ENCODE results near the gene DEFB123.
"Not testable (repeated sequence)": the region's sequence is repeated elsewhere in the genome, so short reads cannot be mapped to it uniquely, and the experiment has no call there.

Gene DEFB123

DNA sequence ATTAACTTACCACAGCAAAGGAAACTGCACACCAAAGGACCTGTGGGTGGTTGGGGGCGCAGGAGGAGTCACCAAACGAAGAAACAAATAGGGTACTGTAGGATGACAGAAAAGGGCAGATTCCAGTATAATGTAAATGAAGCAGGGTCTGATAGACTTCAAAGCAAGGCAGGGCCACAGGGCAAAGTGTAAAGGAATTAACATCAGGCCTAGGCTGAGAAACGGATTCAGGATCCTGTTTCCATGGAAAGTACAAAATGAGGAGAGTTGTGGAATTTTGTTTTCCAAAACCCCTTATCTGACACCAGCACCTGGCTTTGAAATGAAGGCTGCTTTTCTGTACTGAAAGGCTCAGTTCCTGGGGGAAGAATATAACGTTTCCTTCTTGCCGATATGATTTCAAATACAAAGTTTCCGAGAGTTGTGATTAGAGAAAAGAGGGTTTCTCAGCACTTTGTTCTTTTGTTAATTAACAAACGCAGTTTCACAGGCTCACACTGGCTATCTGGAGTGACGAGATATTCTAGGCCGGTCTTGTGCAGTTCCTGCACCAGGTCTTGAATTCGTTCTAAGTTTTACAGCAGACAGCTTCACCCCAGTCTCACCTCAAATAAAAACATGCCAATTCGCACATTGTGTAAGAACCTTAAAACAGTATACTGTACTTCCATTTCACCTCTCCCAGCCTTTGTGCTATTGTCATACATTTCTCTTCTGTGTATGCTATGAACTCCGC is 5.8 kb downstream of the DEFB123 start:
- DNase-seq (ENCODE audit: low spot score in 2 of 2) (no peak), ATAC-seq (replicated peaks; ENCODE audit: extremely low read depth, poor library complexity, severe bottlenecking) (no peak)
- no peaks in the 10 kb centered on the region for H3K9me3 Mint-ChIP-seq
- peaks cover 11% of the 10 kb centered on the region for H3K27me3 Mint-ChIP-seq
- H3K36me3 Mint-ChIP-seq (ENCODE audit: insufficient read depth): peaks cover 1% of the 10 kb centered on the region
- H3K4me1 Mint-ChIP-seq: no peaks in the 10 kb centered on the region
- no peak overlapping the region for H3K27ac Mint-ChIP-seq (ENCODE audit: low read depth)
- H3K4me3 Mint-ChIP-seq: no peak overlapping the region

GRCh38 chr20:31449511-31450414 is 9.3 kb downstream of the DEFB123 start:
- no peaks in the 10 kb centered on the region for H3K9me3 Mint-ChIP-seq
- DNase-seq (ENCODE audit: low spot score in 2 of 2) (no peak), ATAC-seq (replicated peaks; ENCODE audit: extremely low read depth, poor library complexity, severe bottlenecking) (no peak)
- H3K27me3 Mint-ChIP-seq: peaks cover 24% of the 10 kb centered on the region
- peaks cover 1% of the 10 kb centered on the region for H3K36me3 Mint-ChIP-seq (ENCODE audit: insufficient read depth)
- H3K4me3 Mint-ChIP-seq: no peak overlapping the region
- H3K4me1 Mint-ChIP-seq: no peaks in the 10 kb centered on the region
- H3K27ac Mint-ChIP-seq (ENCODE audit: low read depth): no peak overlapping the region

DNA sequence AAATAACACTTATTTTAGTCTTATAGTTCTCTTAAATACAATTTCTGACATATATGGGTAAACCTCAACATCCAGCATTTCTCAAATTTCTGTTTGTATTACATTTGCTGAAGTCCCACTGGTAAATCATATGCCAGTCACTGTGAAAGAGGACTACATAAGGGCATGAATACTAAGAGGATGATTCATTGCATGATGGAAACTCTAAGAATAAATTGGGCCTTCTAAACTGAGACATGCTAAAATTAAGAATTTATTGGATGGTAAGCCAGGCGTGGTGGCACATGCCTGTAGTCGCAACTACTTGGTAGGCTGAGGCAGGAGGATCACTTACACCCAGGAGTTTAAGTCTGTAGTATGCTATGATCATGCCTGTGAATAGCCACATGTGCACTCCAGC is 12.1 kb downstream of the DEFB123 start:
- no peak for DNase-seq (ENCODE audit: low spot score in 2 of 2)
- no peak overlapping the region for H3K27ac Mint-ChIP-seq (ENCODE audit: low read depth)
- peaks cover 38% of the 10 kb centered on the region for H3K27me3 Mint-ChIP-seq
- no peaks in the 10 kb centered on the region for H3K4me1 Mint-ChIP-seq
- no peak overlapping the region for H3K4me3 Mint-ChIP-seq
- H3K9me3 Mint-ChIP-seq: no peaks in the 10 kb centered on the region
- peaks cover 1% of the 10 kb centered on the region for H3K36me3 Mint-ChIP-seq (ENCODE audit: insufficient read depth)
- ATAC-seq (replicated peaks; ENCODE audit: extremely low read depth, poor library complexity, severe bottlenecking): no peak

GRCh38 chr20:31454361-31454760 is 13.9 kb downstream of the DEFB123 start:
- ATAC-seq (replicated peaks; ENCODE audit: extremely low read depth, poor library complexity, severe bottlenecking) (no peak), DNase-seq (ENCODE audit: low spot score in 2 of 2) (no peak)
- H3K27ac Mint-ChIP-seq (ENCODE audit: low read depth): no peak overlapping the region
- H3K9me3 Mint-ChIP-seq: no peaks in the 10 kb centered on the region
- no peak overlapping the region for H3K4me3 Mint-ChIP-seq
- H3K27me3 Mint-ChIP-seq: peaks cover 44% of the 10 kb centered on the region
- no peaks in the 10 kb centered on the region for H3K4me1 Mint-ChIP-seq
- H3K36me3 Mint-ChIP-seq (ENCODE audit: insufficient read depth): no peaks in the 10 kb centered on the region

DNA sequence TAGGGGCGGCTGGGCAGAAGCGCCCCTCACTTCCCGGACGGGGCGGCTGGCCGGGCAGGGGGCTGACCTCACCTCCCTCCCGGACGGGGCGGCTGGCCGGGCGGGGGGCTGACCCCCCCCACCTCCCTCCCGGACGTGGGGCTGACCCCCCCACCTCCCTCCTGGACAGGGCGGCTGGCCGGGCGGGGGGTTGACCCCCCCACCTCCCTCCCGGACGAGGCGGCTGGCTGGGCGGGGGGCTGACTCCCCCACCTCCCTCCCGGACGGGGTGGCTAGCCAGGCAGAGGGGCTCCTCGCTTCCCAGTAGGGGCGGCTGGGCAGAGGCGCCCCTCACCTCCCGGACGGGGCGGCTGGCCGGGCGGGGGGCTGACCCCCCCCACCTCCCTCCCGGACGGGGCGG is 30.5 kb downstream of the DEFB123 start:
- ATAC-seq (replicated peaks; ENCODE audit: extremely low read depth, poor library complexity, severe bottlenecking); H3K4me1 Mint-ChIP-seq; H3K27ac Mint-ChIP-seq (ENCODE audit: low read depth): not testable (repeated sequence)

GRCh38 chr20:31472395-31473330 is 32.2 kb downstream of the DEFB123 start:
- H3K4me1 Mint-ChIP-seq: peaks cover 7% of the 10 kb centered on the region

More for the DNA sequence above, 30.5 kb downstream of the DEFB123 start:
- not testable (repeated sequence) for H3K9me3 Mint-ChIP-seq; DNase-seq (ENCODE audit: low spot score in 2 of 2); H3K4me3 Mint-ChIP-seq; H3K36me3 Mint-ChIP-seq (ENCODE audit: insufficient read depth)
- peaks cover 24% of the 10 kb centered on the region for H3K27me3 Mint-ChIP-seq

GRCh38 chr20:31473331-31474096 is 33.1 kb downstream of the DEFB123 start:
- Mint-ChIP-seq H3K4me1 (peaks cover 7% of the 10 kb centered on the region), H3K4me3 (no peak overlapping the region), H3K36me3 (ENCODE audit: insufficient read depth) (no peaks in the 10 kb centered on the region), H3K9me3 (no peaks in the 10 kb centered on the region), H3K27me3 (peaks cover 49% of the 10 kb centered on the region), H3K27ac (ENCODE audit: low read depth) (no peak overlapping the region)
- DNase-seq (ENCODE audit: low spot score in 2 of 2) (no peak), ATAC-seq (replicated peaks; ENCODE audit: extremely low read depth, poor library complexity, severe bottlenecking) (no peak)

More at GRCh38 chr20:31472395-31473330, 32.2 kb downstream of the DEFB123 start:
- no peak overlapping the region for H3K4me3 Mint-ChIP-seq
- H3K27me3 Mint-ChIP-seq: peaks cover 41% of the 10 kb centered on the region
- DNase-seq (ENCODE audit: low spot score in 2 of 2) (no peak), ATAC-seq (replicated peaks; ENCODE audit: extremely low read depth, poor library complexity, severe bottlenecking) (no peak)
- no peaks in the 10 kb centered on the region for H3K9me3 Mint-ChIP-seq
- no peaks in the 10 kb centered on the region for H3K36me3 Mint-ChIP-seq (ENCODE audit: insufficient read depth)
- H3K27ac Mint-ChIP-seq (ENCODE audit: low read depth): no peak overlapping the region

GRCh38 chr20:31474097-31474436 is 33.6 kb downstream of the DEFB123 start:
- Mint-ChIP-seq H3K27me3 (peaks cover 54% of the 10 kb centered on the region), H3K4me3 (no peak overlapping the region), H3K27ac (ENCODE audit: low read depth) (no peak overlapping the region)

DNA sequence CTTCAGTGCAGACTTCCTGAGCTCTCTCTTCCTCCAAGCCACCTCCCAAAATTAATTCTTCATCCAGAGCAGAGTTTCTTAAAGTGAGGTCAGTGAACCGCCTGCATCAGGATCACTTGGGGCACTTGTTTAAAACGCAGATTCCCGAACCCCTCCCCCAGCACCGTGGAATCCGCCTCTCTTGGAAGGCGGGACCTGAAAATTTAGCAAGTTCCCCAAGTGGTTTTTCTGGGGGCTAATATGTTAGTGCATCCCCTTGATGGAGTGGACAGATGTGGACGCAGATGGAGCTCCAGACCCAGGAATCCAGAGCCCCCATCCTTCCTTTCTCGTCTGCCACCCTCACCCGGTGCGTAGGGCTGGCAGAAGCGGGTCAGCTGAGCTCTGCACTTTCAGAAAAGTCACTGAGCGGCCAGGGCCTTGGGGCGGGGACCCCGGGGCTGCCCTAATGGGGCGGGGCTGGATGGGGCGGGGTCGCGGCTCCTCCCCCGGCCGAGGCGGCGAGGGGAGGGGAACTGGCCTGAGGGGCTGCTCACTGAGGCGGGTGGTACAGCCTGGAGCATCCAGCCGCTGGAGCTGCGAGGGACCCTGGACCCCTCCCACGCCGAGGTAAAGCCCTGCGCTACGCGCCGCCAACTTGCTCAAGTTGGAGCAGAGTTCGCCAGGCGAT is 34.5 kb downstream of the DEFB123 start, which contains the start of the genes DEFB124 and REM1:
Gene DEFB124 (minus strand): TSS at position 370 of the 670 bp plus-strand sequence. CDS start 2,114 bp downstream, outside the sequence.
Gene REM1 (plus strand): TSS at position 531 of the 670 bp plus-strand sequence. CDS start 1,158 bp downstream, outside the sequence.
- H3K4me1 Mint-ChIP-seq: peaks cover 7% of the 10 kb centered on the region
- no peak for DNase-seq (ENCODE audit: low spot score in 2 of 2)
- H3K9me3 Mint-ChIP-seq: no peaks in the 10 kb centered on the region
- H3K4me3 Mint-ChIP-seq: no peak within 1 kb of the TSS
- H3K27me3 Mint-ChIP-seq: peaks cover 59% of the 10 kb centered on the region
- H3K27ac Mint-ChIP-seq (ENCODE audit: low read depth): no peak within 1 kb of the TSS
- H3K36me3 Mint-ChIP-seq (ENCODE audit: insufficient read depth): no peaks in the 10 kb centered on the region
- ATAC-seq (replicated peaks; ENCODE audit: extremely low read depth, poor library complexity, severe bottlenecking): no peak

More at GRCh38 chr20:31474097-31474436, 33.6 kb downstream of the DEFB123 start:
- Mint-ChIP-seq H3K9me3 (no peaks in the 10 kb centered on the region), H3K36me3 (ENCODE audit: insufficient read depth) (no peaks in the 10 kb centered on the region), H3K4me1 (peaks cover 7% of the 10 kb centered on the region)
- DNase-seq (ENCODE audit: low spot score in 2 of 2) (no peak), ATAC-seq (replicated peaks; ENCODE audit: extremely low read depth, poor library complexity, severe bottlenecking) (no peak)

DNA sequence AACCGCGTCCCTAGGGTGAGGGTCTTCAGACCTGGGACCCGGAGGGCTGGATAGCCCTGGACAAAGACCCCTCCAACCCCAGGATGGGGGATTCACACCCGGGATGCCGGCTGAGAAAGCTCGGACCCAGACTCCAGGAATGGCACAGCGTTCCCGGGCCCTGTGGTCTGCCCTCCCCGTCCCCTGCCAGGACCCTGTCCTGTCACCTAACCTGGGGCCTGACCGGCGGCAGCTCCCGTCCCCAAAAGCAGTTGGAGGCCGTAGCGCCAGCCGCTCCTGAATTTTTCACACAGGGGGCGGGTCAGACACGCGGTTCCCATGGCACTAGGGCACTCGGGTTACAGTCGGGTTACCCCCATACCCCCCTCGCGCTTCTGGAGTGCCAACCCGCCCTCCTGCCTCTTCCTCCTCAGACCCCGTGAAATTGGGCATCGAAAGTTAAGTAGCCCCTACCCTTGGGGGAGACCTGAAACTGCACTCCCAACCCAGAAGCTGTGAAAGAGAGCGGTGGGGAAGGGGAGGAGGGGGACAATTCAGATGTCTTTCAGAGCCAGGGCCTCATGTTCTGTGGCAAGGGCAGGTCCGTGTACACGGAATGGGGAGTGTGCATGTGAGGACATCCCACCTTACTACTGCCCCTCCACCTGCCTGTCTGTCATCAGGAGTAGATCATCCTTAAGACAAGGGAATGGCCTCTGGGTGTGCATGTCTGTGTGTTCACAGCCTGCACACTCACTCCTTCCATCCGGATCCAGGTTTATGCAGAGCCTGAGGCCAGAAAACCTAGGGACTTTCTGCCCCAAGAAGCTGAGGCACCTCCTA is 35.3 kb downstream of the DEFB123 start:
- Mint-ChIP-seq H3K4me1 (peaks cover 7% of the 10 kb centered on the region), H3K27me3 (peaks cover 59% of the 10 kb centered on the region), H3K9me3 (no peaks in the 10 kb centered on the region), H3K27ac (ENCODE audit: low read depth) (no peak overlapping the region), H3K36me3 (ENCODE audit: insufficient read depth) (no peaks in the 10 kb centered on the region), H3K4me3 (no peak overlapping the region)
- ATAC-seq (replicated peaks; ENCODE audit: extremely low read depth, poor library complexity, severe bottlenecking) (no peak), DNase-seq (ENCODE audit: low spot score in 2 of 2) (no peak)

- DNase-seq (ENCODE audit: low spot score in 2 of 2) (no peak), ATAC-seq (replicated peaks; ENCODE audit: extremely low read depth, poor library complexity, severe bottlenecking) (no peak)
- H3K27ac Mint-ChIP-seq (ENCODE audit: low read depth): no peak overlapping the region
- no peaks in the 10 kb centered on the region for H3K9me3 Mint-ChIP-seq
- peaks cover 7% of the 10 kb centered on the region for H3K4me1 Mint-ChIP-seq
- peaks cover 64% of the 10 kb centered on the region for H3K27me3 Mint-ChIP-seq
- H3K4me3 Mint-ChIP-seq: no peak overlapping the region
- H3K36me3 Mint-ChIP-seq (ENCODE audit: insufficient read depth): no peaks in the 10 kb centered on the region
These were observed 35.8 kb downstream of the DEFB123 start for GRCh38 chr20:31476294-31476585.
